Measurements from ENCODE around the gene TRHDE.

The TRHDE gene

DNA sequence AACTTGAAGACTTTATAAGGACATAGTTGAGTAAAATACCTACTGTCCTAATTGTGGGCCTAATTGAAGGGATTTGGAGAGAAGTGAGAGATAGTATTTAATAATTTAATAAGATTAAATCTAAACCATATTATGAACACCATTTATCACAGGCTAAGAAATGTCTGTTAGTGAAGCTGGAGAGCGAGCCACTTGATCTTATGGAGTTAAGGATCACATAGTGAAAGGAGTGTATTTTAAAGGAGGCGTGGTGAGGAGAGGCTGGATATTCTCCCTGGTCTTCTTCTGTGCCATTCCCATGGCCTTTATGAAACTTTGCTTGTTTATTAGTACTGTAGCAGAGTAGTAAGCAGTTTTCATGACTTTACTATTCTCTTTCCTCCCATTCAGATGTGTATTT is 172.4 kb downstream of the TRHDE start:
- DNase-seq (ENCODE audit: low read depth): no peak

DNA sequence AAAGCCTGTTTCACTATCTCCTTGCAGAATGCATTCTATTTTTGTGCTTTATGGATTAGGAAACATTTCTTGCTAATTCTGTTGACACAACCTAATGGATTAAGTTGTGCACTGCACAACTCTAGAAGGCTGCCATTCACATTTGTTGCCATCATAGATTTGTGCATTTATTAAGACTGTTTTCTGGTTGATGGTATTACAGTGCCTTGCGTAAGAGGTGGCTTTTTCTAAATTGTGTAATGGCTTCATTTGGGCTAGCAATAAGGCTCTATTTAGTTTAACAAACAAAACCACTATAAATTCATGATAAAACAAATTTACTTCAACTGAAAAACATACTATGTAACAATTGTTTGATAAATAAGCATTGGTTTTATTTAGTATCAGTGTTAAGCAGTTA is 175.9 kb downstream of the TRHDE start:
- no peak for DNase-seq (ENCODE audit: low read depth)

DNA sequence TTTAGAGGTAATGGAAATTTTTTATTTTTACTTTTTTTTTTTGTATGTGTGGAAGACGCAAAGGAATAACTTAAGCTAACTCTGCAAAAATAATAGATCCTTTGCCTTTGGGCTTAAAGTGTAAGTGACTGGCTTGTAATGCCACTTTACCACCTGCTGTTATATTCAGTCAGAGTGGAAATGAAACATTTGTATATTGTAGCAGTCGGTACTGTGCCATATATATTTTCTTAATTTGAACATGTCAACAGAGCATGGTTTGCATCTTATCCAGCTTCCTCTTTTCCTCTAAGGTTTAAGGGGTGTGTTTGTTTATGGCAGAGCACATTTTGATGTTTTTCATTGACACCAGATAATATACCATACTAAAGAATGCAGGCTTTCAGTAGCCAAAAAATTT is 176.6 kb downstream of the TRHDE start:
- DNase-seq (ENCODE audit: low read depth): no peak

DNA sequence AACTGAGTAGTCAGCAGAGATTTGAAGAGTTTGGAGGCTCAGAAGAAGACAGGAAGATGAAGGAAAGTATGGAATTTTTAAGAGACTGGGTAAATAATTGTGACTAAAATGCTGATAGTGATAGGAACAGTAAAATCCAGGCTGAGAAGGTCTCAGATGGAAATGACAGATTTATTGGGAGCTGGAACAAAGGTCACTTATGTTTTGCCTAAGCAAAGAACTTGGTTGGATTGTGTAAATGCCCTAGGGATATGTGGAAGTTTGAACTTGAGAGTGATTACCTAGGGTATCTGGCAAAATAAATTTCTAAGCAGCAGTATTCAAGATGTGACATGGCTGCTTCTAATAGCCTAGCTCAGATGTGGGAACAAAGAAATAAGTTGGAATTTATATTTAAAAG is 180.9 kb downstream of the TRHDE start:
- DNase-seq (ENCODE audit: low read depth): no peak

DNA sequence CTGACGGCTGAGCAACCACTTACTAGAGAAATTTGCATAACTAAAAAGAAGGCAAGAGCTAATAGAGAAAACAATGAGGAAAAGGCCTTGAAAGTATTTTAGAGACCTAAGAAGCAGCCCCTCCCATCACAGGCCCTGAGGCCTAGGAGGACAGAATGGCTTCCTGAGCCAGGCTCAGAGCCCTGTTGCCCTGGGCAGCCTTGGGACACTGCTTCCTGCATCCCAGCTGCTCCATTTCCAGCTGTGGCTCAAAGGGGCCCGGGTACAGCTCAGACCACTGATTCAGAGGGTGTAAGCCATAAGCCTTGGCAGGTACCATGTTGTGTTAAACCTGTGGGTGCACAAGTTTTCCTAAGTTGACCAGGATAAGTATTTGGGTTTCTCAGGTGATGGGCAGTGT is 181.4 kb downstream of the TRHDE start:
- no peak for DNase-seq (ENCODE audit: low read depth)

DNA sequence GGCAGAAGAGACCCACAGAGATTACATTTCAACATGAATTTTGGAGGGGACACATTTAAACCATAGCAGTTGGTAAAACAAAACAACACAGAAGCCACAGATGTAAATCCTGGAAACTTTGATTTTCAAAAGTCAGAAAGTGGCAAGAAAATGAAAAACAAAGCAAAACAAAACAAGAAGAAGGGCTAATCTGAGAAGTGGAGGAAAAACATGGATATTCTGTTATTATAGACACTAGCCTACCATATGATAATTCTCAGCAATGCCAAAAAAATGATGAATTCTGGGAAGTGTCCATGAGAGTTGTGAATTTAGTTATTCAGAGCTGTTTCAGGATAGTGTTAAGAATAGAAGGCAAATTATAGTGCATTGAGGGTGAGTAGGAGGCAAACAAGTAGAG is 192.3 kb downstream of the TRHDE start:
- DNase-seq (ENCODE audit: low read depth): no peak

DNA sequence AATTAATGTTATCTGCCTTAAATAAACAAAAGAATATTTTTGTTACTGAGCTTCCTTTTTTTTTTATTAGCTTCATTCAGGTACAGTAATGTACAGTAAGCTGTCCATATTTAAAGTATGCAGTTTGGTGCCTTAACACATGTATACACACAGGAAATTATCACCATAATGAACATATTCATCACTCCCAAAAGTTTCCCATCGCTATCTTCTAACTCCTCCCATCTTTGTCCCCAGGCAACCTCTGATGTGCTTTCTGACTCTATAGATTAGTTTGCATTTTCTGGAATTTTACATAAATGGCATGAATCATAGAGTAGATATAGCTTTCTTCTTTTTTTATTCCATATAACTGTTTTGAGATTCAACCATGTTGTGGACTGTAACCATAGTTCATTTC is 193.0 kb downstream of the TRHDE start:
- no peak for DNase-seq (ENCODE audit: low read depth)

DNA sequence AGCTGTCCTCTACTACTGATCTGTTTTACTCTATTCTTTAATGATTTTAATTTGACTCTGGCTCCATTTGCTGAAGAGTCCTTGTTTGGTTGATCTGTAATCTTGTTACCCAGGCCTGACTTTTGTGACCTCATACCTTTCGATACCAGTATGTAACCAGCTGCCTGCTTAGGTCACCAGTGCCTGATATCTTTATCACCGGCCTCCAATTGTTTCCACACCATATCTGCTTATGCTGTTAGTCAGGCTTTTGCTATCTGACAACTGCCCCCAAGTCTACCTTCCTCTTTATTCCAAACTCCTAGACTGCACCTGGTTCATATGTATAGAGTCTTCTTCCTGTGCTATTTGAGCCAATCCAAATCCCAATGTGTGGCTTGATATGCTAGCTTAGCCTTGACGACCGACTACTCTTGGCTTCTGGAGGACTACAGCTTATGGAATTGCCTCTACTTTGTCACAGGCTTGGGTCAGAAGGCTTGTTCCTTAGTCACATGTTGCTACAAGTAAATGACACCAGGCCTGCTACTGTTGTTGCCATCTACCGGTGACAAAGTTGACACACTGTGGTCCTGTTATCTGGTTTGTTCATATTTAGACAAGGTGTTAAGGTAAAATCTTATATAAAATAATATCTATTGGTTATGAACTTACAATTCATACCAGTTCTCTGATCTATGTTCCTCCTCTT is 193.9 kb downstream of the TRHDE start:
- DNase-seq (ENCODE audit: low read depth): no peak

DNA sequence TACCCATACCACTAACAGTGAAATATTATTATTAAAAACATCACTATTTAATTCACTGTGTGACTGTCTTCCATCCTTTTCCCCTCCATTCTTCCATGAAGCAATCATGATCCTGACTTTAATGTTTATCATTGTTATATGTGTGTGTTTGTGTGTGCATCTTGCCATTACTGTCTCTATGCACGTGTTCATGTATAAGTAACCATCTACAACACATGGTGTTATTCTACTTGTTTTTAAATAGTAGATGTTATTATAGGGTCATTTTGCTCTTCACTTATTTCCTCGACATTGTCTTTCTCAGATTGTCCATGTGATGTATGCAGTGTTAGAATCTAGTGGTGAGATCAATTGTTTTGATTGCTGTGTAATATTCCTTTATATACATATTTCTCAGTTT is 195.8 kb downstream of the TRHDE start:
- no peak for DNase-seq (ENCODE audit: low read depth)

DNA sequence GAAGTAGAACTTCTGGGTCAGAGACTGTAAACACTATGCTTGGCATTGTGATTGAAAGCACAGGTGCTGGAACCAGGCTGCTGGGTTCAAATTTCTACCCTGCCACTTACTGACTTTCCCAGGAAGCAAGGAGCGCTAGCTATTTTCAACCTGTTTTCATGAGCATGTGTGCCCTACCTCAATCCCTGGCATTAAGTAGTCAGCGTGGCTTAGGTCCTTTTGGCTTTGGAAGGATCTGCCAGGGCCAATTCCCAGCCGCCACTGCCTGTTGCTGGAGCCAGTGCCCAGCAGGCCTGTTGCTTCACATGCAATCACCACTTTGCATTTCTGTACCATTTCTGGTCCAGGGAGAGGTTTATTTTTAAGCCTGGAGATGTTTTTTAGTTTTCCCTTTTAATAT is 196.3 kb downstream of the TRHDE start:
- no peak for DNase-seq (ENCODE audit: low read depth)

DNA sequence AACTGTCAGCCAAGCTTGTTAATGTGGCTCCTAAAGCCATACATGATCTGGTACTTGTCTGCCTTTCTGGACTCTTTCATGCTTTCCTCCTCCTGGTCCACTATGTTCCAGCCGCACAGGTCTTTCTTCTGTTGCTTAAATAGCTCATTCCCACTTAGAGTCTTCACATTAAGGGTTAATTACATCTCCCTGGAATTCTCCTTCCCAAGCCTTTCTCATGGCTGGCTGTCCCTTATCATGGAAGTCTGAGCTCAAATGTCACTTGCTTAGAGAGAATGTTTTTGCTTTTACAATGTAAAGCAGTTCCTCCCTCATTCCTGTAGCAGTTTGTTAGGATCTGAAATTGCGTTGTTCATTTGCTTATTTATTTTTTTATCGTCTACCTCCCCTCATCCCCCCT is 199.6 kb downstream of the TRHDE start:
- DNase-seq (ENCODE audit: low read depth): no peak

DNA sequence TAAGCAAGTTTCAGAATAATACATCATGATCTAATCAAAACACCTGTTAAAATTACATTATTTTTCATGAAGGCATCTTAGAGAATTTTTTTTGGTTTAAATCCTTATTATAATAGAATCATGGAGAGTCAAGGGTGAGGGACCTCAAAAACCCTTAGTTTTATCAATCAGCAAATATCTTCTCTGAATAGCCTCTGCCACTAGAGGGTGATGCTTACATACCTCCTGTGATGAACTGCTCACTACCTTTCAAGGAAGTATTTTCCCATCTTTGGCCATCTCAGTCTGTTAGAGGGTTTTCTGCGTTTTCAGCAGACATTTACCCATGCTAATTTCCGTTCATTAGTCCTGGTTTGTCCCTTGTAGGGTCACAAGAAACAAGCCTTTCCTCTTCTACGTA is 200.2 kb downstream of the TRHDE start:
- no peak for DNase-seq (ENCODE audit: low read depth)

DNA sequence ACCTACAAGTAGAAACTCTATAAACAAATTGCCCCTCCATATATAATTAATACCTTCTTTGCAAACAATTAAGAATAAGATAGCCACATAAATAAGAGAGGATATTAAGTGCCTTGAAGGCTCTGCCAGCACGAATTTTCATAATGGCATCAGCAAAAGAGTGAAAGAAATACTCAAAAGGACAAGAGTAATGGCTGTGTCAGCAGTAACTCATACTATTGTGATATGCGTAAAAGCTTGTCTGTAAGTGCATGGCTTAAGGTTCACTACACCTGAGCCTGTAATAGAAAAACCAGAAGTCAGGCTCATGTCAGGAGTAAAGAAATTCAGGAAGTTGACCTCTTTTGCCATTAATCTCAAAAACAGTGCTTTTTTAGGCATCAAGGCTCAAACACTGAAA is 204.1 kb downstream of the TRHDE start:
- DNase-seq (ENCODE audit: low read depth): no peak

DNA sequence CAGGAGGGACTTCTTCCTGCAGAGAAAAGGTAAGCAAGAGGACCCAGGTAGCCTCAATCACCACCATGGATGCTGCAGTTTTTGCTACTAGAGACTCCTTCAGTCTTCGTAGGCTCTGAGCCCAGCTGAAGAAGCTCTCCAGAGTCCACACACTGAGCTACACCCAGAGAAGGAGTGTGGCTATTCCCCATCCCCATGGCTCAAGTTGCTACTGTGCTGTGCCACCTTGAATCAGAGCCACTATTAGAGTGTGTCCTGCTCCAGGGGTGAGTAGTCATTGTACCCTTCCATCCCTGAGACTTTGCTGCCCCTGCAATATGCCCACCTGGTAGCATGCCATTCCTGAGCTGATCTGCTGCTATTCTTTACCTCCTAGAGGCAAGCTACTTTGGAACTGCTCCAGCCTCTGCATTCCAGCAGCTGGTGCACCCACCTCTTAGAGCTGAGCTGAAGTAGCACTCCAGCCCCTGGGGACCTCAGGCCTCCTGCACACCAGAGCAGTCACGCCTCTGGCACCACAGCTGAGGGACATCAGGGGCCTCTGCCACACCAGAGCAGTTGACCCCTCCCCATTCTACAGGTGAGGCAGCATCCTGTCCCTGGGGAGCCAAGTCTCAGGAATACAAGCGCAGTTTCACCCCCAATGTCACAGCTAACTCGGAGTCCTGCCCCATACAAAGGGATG is 213.0 kb downstream of the TRHDE start:
- DNase-seq (ENCODE audit: low read depth): no peak

DNA sequence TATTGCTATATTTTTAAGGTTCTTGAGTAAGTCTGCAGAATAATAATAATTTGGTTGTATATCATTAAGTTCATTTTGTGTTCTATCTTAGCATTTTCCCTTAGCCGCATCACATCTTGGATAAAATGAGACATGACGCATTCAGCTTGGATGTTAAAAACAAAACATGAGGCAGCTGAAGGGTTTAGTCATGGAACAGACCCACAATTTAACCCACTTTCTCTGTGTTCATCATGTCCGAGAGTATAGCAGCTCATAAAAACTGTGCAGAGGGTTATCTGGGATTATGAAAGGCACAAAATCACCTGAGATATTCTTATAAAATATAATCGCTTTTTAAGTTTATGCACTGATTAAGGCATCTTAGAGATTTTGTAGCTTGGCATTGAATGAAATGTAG is 219.3 kb downstream of the TRHDE start:
- DNase-seq (ENCODE audit: low read depth): no peak

DNA sequence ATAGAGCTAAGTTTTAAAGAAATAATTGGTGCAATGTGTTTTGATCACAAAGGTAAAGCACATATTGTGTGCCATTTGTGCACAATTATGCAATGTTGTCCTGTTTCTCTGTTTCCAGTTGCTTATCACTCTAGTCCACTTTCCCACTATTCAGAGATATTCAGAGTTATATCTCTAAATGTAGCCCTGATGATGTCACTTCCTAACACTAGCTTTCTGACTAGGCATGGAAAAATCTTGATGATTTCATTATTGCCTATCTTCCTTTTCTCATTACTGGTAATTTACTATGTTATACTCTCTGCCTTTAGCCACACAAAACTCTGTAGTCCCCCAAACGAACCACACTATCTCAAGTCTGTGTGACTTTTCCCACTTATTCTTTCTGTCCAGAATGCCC is 221.2 kb downstream of the TRHDE start:
- peak; percentile 38 for DNase-seq (ENCODE audit: low read depth)

DNA sequence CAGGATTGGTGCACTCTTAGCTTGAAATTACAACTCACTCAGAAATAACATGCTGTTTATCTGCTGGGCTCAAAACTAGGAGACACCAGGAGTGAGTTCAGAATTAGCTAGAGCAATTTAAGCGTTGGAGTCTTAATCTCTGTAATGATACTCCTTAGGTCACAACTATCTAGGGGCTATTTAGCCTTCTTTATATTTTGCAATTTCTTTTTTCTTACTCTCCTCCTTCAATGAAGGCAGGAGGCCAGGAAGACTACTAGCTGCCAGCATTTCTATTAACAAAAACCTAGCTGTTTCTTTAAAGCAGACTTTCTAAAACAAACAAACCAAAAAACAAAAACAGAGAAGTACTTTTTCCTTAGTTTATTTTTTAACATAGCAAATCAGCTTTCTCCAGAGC is 226.2 kb downstream of the TRHDE start:
- DNase-seq (ENCODE audit: low read depth): no peak

DNA sequence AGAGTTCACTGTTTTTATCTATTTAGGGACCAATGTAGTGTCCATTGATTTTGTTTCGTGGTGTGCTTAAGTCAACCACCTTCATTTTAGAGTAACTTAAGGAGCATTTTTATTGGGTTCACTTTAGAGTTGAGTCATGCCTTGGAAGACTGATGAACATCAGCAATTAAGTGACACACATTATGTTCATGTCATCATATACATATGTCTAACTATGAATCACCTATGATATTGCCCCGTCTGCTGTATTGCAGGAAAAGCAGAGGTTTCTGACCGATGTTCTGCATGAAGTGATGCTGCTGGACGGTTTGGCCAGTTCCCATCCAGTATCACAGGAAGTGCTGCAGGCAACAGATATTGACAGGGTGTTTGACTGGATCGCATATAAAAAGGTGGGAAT is 227.1 kb downstream of the TRHDE start:
- DNase-seq (ENCODE audit: low read depth): peak; percentile 74

DNA sequence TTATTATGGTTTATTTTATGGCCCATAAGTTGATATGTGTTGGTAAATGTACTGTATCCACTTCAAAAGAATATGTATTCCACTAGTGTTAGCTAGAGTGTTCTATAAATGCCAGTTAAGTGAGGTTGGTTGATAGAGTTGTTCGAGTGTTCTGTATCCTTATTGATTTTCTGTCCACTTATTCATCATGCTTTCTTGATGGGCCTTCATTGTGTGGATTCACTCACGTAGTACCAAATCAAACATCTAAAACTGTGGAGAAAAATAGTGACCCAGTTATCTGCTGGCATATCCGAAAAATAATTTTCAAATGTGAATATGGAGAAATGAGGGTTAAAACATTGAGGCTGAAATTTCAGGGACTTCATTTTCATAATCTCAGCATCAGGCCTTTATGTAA is 230.4 kb downstream of the TRHDE start:
- no peak for DNase-seq (ENCODE audit: low read depth)

DNA sequence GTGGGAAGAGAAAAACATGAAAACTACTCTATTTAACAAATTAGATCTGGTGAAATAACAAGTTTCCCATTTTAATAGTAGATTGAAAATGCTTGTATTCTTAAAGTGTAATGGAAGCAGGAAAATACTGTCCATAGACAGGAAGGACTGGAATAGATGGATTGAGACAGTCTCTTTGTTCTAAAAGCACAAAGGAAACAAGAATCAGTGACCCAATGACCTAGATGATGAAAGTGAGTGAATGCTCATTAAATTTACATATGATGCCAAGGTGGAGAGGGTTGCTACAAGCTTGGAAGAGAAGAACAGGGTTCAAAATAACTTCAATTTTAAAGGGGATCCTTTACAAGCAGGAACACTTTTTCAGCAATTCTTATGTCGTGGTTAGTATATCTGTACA is 233.1 kb downstream of the TRHDE start:
- no peak for DNase-seq (ENCODE audit: low read depth)

DNA sequence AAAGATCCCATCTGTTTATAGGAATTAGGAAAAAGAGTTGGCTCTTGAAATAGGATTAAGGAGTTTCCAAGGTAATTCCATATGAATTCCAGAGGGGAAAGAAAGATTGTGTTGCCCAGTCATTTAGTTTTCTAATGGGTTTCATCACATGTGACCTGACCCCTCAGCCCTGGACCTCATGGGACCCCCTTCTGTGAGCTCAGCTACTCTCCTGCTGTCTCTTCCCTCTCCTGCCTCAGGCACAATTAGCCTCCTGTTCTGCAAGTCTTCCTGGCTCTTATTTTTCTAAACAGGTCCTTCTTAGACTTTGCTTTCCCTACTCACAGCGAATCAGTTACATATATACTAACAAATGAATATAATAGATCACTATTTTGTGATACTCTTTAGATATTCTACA is 237.7 kb downstream of the TRHDE start:
- no peak for DNase-seq (ENCODE audit: low read depth)

DNA sequence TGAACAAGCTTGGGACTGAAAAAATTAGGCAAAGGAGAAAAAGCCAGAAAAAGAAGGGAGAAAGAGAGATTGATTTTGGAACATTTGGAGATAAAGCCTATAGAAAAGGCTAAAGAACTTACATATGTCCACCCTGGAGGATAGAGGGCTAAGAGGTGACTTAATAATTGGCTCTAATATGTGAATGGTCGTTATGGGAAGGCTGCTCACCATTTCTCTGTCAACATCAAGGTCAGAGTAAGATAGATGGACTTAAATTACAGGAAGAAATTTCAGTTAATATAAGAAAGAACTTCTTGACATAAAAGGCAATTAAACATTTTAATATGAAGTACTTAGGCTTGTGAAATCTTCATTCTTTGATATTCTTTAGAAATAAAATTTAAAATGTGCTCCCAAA is 238.6 kb downstream of the TRHDE start:
- DNase-seq (ENCODE audit: low read depth): no peak

DNA sequence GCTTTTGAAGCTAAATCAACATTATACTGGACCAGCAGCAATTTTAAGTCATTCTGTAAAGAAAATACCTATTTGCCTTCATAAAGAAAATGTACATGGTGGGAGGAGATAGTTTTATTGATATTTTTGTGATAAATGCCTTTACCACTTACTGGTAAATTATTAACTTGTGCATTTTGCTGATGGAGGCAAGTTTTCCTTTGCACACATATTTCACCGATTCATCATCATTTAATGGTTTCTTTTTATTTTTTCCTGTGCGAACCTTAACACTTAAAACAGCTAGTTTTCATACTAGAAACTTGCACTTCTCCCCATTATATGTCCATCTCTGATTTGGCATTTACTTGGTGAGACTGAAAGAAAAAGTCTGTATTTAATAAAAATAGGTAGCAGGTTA is 239.3 kb downstream of the TRHDE start:
- DNase-seq (ENCODE audit: low read depth): no peak

DNA sequence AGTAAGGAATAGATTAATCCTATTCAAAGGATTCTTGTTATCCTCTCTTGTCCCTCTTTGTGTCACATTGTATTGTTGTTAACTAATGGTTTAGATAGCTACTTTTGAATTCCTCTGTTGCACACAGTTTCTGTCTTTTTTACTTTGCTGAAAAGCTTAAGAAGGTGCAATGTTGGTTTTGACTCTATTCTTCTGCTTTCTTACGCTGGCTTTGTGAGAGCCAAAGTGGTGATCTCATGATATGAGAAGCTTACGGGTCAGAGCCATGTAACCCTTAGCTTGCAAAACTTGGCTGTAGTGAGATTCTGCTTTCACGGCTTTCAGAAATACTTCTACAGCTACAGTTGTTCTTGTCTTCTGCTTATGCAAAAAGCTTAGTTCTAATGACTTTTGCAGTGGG is 239.7 kb downstream of the TRHDE start:
- DNase-seq (ENCODE audit: low read depth): peak; percentile 13
